NB4 (cell line): ENCODE results near the gene STARD13.

Source experiments
- DNase-seq: peaks from one replicate; pipeline ENCODE4 v3.0.0; 2010; ENCODE audit warnings: low read depth
- H3K4me3 ChIP-seq: one replicate; pipeline ENCODE4 v1.5.1; 2011; ENCODE audit warnings: mild to moderate bottlenecking, low read depth, low read length, moderate library complexity
- MYC ChIP-seq: IDR thresholded peaks from 2 replicates; pipeline ENCODE4 v1.6.1; 2011; ENCODE audit warnings: low read depth, low read length
- POLR2A ChIP-seq: IDR thresholded peaks from 2 replicates; pipeline ENCODE4 v1.6.1; 2011; ENCODE audit warnings: mild to moderate bottlenecking; ENCODE audit not compliant: insufficient read length; ENCODE audit errors: extremely low read depth
- TF ChIP-seq, protein P1 (sequence below): IDR thresholded peaks from one replicate; pipeline ENCODE4 v1.5.1; 2012; ENCODE audit warnings: low read depth, low read length
- TF ChIP-seq, protein P2 (sequence below): IDR thresholded peaks from 2 replicates; pipeline ENCODE4 v1.6.1; 2011; ENCODE audit warnings: low read depth, low read length

The STARD13 gene

DNA sequence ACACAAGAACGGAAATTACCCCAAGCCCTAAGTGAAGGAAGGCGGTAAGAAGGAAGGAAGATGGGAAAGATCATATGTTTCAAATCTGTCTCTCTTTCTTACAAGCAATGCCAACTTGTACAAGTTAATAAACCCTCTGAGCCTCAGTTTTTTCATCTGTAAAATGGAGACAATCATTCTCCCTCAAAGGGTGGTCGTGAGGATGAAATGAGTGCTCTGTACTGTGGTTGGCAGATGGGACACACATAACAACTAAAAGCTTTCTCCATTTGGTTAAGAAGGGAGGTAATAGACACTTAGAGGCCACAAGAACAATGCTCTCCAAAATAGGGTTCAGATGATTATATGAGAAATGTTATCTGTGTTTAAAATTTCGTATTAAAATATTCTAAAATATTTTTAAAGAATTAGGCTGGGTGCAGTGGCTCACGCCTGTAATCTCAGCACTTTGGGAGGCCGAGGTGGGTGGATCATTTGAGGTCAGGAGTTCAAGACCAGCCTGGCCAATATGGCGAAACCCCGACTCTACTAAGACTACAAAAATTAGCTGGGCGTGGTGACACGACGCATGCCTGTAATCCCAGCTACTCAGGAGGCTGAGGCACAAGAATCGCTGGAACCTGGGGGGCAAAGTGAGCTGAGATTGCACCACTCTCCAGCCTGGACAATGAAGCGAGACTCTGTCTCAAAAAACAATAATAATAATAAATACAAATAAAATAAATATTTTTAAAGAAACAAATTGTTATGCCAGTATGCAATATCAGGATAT, 89.7 kb downstream of the STARD13 start:
- TF ChIP-seq, protein P1, sequence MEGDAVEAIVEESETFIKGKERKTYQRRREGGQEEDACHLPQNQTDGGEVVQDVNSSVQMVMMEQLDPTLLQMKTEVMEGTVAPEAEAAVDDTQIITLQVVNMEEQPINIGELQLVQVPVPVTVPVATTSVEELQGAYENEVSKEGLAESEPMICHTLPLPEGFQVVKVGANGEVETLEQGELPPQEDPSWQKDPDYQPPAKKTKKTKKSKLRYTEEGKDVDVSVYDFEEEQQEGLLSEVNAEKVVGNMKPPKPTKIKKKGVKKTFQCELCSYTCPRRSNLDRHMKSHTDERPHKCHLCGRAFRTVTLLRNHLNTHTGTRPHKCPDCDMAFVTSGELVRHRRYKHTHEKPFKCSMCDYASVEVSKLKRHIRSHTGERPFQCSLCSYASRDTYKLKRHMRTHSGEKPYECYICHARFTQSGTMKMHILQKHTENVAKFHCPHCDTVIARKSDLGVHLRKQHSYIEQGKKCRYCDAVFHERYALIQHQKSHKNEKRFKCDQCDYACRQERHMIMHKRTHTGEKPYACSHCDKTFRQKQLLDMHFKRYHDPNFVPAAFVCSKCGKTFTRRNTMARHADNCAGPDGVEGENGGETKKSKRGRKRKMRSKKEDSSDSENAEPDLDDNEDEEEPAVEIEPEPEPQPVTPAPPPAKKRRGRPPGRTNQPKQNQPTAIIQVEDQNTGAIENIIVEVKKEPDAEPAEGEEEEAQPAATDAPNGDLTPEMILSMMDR, result no peak
- TF ChIP-seq MYC (no peak), POLR2A (no peak)
- TF ChIP-seq, protein P2, sequence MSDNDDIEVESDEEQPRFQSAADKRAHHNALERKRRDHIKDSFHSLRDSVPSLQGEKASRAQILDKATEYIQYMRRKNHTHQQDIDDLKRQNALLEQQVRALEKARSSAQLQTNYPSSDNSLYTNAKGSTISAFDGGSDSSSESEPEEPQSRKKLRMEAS, result no peak
- no peak overlapping the region for H3K4me3 ChIP-seq
- DNase-seq, result no peak

DNA sequence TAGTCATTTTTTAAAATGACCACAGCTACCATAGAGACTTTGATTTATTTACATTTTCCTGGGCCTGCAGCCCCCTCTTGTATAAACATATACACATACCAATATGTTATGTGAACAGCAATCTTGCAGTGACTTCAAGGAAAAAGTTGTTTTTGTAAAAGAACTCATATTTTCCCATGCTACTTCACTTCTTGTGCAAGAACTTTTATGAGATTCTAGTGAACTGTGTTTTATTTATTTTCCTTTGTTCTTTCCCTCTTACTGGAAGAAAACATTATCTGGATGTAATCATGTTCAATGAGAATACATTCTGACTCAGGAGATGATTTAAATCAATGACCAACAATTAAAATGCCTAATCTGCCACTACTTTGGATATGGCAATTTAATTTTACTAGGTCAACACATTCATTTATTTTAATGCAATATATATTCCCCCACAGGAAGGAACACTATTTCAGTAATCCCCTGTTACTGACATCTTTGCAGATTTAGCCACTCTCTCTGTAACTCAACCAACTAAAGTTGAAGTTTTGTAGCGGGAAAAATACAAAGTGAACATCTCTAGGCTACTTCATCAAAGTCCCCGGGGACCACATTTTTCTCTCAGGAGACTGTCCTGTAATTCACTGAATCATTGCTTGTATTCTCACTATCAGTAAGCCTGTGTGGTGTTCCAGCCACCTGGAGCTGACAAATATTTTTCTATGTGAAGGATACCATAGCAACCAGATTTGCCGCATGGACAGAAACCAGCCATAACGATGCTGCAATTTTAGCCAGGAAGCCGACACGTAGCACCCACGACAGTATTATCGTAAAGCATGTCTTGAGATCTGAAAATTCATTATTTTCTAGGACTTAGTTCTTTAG, 90.5 kb downstream of the STARD13 start:
- no peak overlapping the region for H3K4me3 ChIP-seq
- peak; percentile 2 for DNase-seq
- TF ChIP-seq MYC, result no peak
- TF ChIP-seq, protein P2, result no peak
- TF ChIP-seq, protein P1, result no peak
- TF ChIP-seq POLR2A, result no peak

DNA sequence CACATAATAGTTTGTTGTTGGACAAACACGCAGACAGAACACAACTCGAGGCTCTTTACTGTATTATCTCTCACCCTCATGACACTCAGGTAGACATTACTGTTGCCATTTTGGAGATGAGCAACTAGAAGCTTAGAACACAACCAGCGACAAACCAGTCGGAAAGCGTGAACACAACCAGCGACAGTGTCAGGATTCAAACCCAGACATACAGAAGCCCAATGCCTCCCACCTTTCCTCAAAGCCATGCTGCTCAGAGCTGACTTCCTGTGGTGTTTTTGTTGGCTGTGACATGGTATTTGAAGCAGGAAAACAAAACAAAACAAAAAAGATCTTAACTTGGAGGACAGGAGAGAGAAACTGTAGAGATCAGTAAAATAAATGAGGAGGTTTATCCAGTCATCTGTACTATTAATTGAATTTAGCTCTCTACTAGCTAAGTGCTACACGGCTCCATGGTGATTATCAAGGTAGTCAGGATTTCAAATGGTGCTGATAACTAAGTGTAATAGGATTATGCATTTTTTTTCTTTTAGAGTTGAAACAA, 92.1 kb downstream of the STARD13 start:
- TF ChIP-seq MYC, result no peak
- TF ChIP-seq POLR2A, result no peak
- TF ChIP-seq, protein P2, result no peak
- TF ChIP-seq, protein P1, result no peak
- no peak overlapping the region for H3K4me3 ChIP-seq
- no peak for DNase-seq

DNA sequence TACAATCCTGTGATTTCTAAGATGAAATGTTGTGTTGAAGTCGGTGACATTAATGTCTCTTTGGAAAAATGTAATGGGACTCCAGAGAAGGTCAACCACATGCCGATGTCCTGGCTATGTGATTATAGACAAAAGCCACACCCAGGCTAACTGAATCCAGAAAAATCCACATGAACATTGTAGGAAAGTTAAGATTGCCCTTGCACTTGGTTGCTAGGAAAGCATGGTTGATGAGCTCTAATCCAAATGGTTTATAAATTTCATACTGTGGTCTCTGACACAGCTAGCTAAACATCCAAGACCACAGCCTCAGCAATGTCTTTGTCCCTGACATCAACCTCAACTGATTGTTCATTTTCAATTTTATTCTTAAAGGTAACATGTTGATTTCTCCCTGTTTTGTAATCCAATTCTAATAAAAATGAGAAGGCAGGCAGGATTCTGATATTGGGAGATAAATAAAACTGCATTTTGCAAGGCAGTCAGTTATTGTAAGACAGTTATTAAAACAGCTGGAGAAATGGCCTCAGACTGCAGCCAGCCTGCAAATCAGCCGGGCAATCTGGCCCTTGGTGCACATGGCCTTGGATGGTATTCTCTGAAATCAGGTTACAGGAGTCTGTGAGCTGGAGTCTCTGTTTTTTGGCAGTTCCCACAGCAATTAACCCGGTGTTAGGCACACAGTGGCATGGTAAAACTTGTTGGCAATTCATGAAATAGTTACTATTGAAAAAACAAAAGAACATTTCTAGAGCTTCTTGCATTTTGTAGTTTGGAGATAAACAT, 93.9 kb downstream of the STARD13 start:
- DNase-seq, result no peak
- H3K4me3 ChIP-seq, result no peak overlapping the region
- TF ChIP-seq POLR2A (no peak), MYC (no peak)
- TF ChIP-seq, protein P1, result no peak
- TF ChIP-seq, protein P2, result no peak

DNA sequence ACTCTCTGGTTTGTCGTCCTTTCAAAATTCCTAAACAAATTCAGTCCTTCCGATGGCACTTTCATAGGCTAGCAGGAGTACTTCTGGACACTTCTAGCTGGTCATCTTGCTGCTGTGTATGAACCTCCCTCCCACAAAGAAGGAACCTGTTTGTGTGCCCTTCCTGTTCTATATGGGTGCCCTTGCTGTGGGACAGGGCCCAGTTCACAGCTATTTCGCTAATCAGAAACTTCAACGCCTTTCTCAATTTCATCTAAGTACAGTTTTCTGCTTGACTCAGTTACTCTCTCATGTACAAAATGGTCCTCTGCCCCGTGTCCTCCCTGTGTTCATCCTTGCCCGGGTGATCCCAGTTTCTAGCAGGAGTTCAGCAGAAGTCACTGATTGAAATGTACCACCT, 96.1 kb downstream of the STARD13 start:
- no peak for DNase-seq
- no peak overlapping the region for H3K4me3 ChIP-seq
- TF ChIP-seq, protein P2, result no peak
- TF ChIP-seq POLR2A (no peak), MYC (no peak)
- TF ChIP-seq, protein P1, result no peak
